NOMO-1 treated with DMSO at 0.1 percent for 48 hours (cell line): ENCODE results near the gene FAM227A.

Source experiments
- DNase-seq: peaks from one replicate; lab custom pipeline; 2025; ENCODE audit not compliant: unreplicated experiment; lab: John Stamatoyannopoulos, UW

FAM227A gene

GRCh38 chr22:38549101-38549894 lies 106.9 kb downstream of the FAM227A start:
- DNase-seq, result peak; percentile 92

- DNase-seq, result no peak
Observed at GRCh38 chr22:38540701-38541100, 115.5 kb downstream of the FAM227A start.

- DNase-seq, result peak; percentile 88
Observed at GRCh38 chr22:38531251-38531938, 124.8 kb downstream of the FAM227A start.
